Naive thymus-derived CD8-positive, alpha-beta T cell (primary cell): Measurements from ENCODE around the gene OGFR. TPM values are rescaled to one million over a fixed set of nuclear protein-coding genes. Genes with fewer than 3 reads are reported as not detected.

Experiments used
- ATAC-seq, 2 donors: fragments of 150-1000 bp; cut with Tn5 transposase in 1 of 2; sonication (Bioruptor Pico), chemical (Tn5 transposase) in 1 of 2; 1 replicate in 1 of 2; 2 replicates in 1 of 2; pipeline ENCODE4 v1.10.0; 2021; ENCODE audit warnings: mild to moderate bottlenecking in 2 of 2, moderate library complexity in 2 of 2
- POLR2A ChIA-PET: fragments of 350-600 bp; sonication (Branson Sonifier 250); formaldehyde crosslinking; loops from one replicate; lab custom pipeline; 2021; ENCODE audit warnings: antibody characterized with exemption; lab: Charles Lee
- DNase-seq, 10 donors: peaks; one replicate each; pipeline versions ENCODE4 v3.0.0 to v3.0.0-alpha.2; 2020 to 2022
- H3K27ac Mint-ChIP-seq, 10 donors: one replicate each; pipeline ENCODE4 v1.8.0; 2020 to 2022; ENCODE audit warnings: mild to moderate bottlenecking in 10 of 10, mixed read lengths in 10 of 10, moderate library complexity in 4 of 10, inconsistent platforms in 1 of 10
- H3K27me3 Mint-ChIP-seq, 5 donors: one replicate each; pipeline ENCODE4 v1.8.0; 2021 to 2022; ENCODE audit warnings: mixed read lengths in 5 of 5
- H3K36me3 Mint-ChIP-seq, 3 donors: one replicate each; pipeline ENCODE4 v1.8.0; 2020 to 2022; ENCODE audit warnings: mixed read lengths in 3 of 3, mild to moderate bottlenecking in 2 of 3, inconsistent platforms in 1 of 3
- H3K4me1 Mint-ChIP-seq, 4 donors: one replicate each; pipeline ENCODE4 v1.8.0; 2021 to 2022; ENCODE audit warnings: mixed read lengths in 4 of 4
- H3K4me3 Mint-ChIP-seq, 10 donors: one replicate each; pipeline ENCODE4 v1.8.0; 2020 to 2022; ENCODE audit warnings: mild to moderate bottlenecking in 10 of 10, mixed read lengths in 10 of 10, moderate library complexity in 6 of 10, inconsistent platforms in 1 of 10
- H3K9me3 Mint-ChIP-seq, 9 donors: one replicate each; pipeline ENCODE4 v1.8.0; 2020 to 2022; ENCODE audit warnings: mixed read lengths in 9 of 9, mild to moderate bottlenecking in 3 of 9, inconsistent platforms in 1 of 9, moderate library complexity in 1 of 9
- polyA plus RNA-seq, 3 donors: library from polyadenylated mRNA; unstranded; fragments of 300-500 nt; fragmentation: Illumina TruSeq; gene quantifications; one replicate each; pipeline ENCODE4 v1.2.3, GENCODE V29; 2021
- total RNA-seq, 8 experiments: library from RNA in 2 of 8; stranded (reverse) in 2 of 8; gene quantifications; one replicate each; pipeline ENCODE4 v1.2.3 and lab custom pipeline; 2021 to 2026

OGFR gene, protein sequence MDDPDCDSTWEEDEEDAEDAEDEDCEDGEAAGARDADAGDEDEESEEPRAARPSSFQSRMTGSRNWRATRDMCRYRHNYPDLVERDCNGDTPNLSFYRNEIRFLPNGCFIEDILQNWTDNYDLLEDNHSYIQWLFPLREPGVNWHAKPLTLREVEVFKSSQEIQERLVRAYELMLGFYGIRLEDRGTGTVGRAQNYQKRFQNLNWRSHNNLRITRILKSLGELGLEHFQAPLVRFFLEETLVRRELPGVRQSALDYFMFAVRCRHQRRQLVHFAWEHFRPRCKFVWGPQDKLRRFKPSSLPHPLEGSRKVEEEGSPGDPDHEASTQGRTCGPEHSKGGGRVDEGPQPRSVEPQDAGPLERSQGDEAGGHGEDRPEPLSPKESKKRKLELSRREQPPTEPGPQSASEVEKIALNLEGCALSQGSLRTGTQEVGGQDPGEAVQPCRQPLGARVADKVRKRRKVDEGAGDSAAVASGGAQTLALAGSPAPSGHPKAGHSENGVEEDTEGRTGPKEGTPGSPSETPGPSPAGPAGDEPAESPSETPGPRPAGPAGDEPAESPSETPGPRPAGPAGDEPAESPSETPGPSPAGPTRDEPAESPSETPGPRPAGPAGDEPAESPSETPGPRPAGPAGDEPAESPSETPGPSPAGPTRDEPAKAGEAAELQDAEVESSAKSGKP
- 10 to 100 TPM; 77.1 to 79.9 TPM for total RNA-seq
- polyA plus RNA-seq = 10 to 100 TPM; 26.5 to 58.2 (median 40.1) TPM
- 82.5 to 167 (median 122) reads per million in 6 experiments for total RNA-seq (lab: John Stamatoyannopoulos, UW)

DNA sequence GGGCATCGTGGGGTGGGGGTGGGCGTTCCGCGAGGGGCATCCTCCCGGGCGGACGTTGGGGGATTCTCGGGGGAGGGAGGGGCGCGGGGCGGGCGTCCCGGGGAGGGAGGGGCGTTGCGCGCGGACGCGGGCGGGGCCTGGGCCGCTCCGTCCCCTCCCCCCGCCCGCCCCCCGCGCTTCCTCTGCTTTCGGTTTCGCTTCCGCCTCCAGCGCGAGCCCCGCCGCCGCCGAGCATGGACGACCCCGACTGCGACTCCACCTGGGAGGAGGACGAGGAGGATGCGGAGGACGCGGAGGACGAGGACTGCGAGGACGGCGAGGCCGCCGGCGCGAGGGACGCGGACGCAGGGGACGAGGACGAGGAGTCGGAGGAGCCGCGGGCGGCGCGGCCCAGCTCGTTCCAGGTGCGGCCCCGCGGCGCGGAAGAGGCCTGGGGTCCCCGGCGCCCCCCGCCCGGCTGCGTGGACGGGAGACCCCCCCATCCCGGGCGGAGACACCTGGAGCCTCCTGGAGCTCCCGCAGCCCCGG, at the start of gene OGFR:
TSS of gene OGFR (plus strand) at position 209 of the 528 bp plus-strand sequence. CDS start at position 234, 25 bp downstream.
- ATAC-seq (peak; percentile 61 to 69), DNase-seq (peak; percentile 58 to 88 (median 73))
- Mint-ChIP-seq H3K4me3 (peak within 1 kb of the TSS; percentile 90 to 100 (median 96)), H3K9me3 (no peaks in the 10 kb centered on the region), H3K27me3 (no peaks in the 10 kb centered on the region), H3K36me3 (peaks cover 0 to 27% (median 6%) of the 10 kb centered on the region in 3 donors), H3K27ac (peak within 1 kb of the TSS; percentile 94 to 99 (median 98)), H3K4me1 (peaks cover 14 to 42% (median 30%) of the 10 kb centered on the region in 4 donors)
- POLR2A ChIA-PET = interaction anchor here (0.9 to 8.4 kb wide), 9 partner anchors 9 to 101 kb away, joined by 3 to 145 read pairs (median 4); partner anchors contain the start of genes COL9A3 and MRGBP

DNA sequence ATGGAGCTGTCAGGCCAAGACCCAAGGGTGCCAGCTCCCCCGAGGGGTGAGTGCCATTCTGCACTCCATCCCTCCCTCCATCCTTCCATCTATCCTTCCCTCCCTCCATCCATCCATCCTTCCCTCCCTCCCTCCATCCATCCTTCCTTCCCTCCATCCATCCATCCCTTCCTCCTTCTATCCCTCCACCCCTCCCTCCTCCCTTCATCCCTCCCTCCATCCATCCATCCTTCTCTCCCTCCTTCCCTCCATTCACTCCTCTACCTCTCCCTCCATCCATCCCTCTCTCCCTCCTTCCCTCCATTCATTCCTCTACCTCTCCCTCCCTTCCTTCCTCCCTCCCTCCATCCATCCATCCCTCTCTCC, 49.7 kb upstream of the OGFR start:
- POLR2A ChIA-PET = no interaction called here
- ATAC-seq = no peak
- peaks cover 0 to 11% (median 6%) of the 10 kb centered on the region in 5 donors for H3K27me3 Mint-ChIP-seq
- peaks cover 0 to 7% (median 5%) of the 10 kb centered on the region in 4 donors for H3K4me1 Mint-ChIP-seq
- DNase-seq = no peak
- no peak overlapping the region for H3K4me3 Mint-ChIP-seq
- no peaks in the 10 kb centered on the region for H3K9me3 Mint-ChIP-seq
- H3K36me3 Mint-ChIP-seq = no peaks in the 10 kb centered on the region
- no peak overlapping the region for H3K27ac Mint-ChIP-seq

DNA sequence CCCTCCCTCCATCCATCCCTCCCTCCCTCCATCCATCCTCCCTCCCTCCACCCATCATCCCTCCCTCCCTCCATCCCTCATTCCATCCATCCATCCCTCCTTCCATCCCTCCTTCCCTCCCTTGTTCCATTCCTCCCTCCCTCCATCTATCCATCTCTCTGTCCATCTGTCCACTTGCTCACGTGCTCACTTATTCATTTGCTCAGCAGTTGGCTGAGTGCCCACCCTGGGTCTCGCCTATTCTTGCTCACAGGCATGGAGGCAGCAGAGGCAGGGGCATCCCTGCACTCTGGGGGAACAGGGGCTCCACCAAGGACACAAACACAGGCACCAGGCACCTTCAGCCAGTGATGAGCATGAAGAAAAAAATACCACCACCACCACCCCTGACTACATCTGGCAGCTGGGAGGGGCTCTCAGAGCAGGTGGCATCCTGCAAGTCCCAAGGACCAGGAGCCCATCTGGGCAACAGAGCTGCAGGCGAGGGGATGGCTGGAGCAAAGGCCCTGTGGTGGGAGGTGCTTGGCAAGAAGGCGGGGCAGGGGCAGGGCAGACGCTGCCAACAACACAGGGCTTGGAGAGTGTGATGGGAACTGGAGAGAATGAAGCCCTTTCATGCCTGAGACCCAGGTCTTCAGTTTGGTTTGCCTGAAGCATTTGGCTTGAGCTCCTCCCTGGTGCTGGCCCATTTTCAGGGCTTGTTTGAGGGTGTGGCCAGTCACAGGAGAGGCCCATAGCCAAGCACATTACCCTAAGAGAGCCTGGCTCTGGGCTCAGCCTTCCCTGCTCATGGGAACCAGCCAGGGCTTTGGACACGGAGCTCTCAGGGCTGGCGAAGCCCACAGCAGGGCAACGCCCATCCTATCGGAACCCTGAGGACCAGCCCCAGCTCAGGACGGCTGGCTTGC, 48.6 kb upstream of the OGFR start:
- Mint-ChIP-seq H3K27ac (no peak overlapping the region), H3K4me3 (no peak overlapping the region), H3K4me1 (peaks cover 0 to 7% (median 6%) of the 10 kb centered on the region in 4 donors), H3K36me3 (no peaks in the 10 kb centered on the region), H3K27me3 (peaks cover 0 to 11% (median 6%) of the 10 kb centered on the region in 5 donors), H3K9me3 (no peaks in the 10 kb centered on the region)
- ATAC-seq = no peak
- peak in 2 of 10 donors; percentile 0 to 47 for DNase-seq
- POLR2A ChIA-PET = no interaction called here

DNA sequence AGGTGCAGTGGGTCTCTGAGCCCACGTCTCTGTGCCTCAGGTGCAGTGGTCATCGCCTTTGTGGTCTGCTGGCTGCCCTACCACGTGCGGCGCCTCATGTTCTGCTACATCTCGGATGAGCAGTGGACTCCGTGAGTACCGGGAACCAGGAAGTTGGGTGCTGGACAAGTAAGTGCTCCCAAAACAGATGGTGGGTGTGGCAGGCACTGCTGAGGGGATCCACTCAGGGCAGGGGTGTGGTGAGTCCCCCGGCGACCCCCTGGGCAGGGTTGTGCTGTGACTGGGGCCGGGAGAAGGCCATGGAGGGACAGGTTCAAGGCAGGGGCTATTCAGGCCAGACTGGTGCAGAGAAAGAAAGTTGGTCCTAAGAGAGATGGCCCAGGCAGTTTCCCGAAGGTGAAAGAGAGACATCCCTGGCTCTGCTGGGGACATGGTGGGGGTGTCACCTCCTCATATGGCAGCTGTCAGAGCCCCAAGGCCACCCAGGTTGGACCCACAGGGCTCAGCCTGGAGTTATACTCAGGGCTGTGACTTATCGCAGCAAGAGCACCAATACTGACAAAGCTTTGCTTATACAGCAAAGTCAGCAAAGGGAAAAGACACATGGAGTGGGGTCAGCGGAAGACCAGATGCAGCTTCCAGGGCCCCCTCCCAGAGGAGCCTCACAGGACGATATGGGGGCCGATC, 46.3 kb upstream of the OGFR start:
- peak overlapping the region in 1 of 10 donors; percentile 11 for H3K27ac Mint-ChIP-seq
- no peak for DNase-seq
- POLR2A ChIA-PET = interaction anchor here (0.5 to 1.4 kb wide), 2 partner anchors 8 to 36 kb away, joined by 4 to 7 read pairs; no protein-coding TSS in a partner anchor
- peaks cover 0 to 7% (median 6%) of the 10 kb centered on the region in 5 donors for H3K27me3 Mint-ChIP-seq
- no peaks in the 10 kb centered on the region for H3K9me3 Mint-ChIP-seq
- no peak for ATAC-seq
- no peak overlapping the region for H3K4me3 Mint-ChIP-seq
- peaks cover 0 to 5% (median 0%) of the 10 kb centered on the region in 4 donors for H3K4me1 Mint-ChIP-seq
- H3K36me3 Mint-ChIP-seq = no peaks in the 10 kb centered on the region

DNA sequence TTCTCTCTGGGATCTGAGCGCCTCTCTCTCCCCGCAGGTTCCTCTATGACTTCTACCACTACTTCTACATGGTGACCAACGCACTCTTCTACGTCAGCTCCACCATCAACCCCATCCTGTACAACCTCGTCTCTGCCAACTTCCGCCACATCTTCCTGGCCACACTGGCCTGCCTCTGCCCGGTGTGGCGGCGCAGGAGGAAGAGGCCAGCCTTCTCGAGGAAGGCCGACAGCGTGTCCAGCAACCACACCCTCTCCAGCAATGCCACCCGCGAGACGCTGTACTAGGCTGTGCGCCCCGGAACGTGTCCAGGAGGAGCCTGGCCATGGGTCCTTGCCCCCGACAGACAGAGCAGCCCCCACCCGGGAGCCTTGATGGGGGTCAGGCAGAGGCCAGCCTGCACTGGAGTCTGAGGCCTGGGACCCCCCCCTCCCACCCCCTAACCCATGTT, 44.6 kb upstream of the OGFR start:
- Mint-ChIP-seq H3K27ac (peak overlapping the region in 2 of 10 donors; percentile 43 to 73), H3K9me3 (no peaks in the 10 kb centered on the region), H3K27me3 (peaks cover 0 to 6% (median 2%) of the 10 kb centered on the region in 5 donors), H3K4me3 (no peak overlapping the region), H3K36me3 (no peaks in the 10 kb centered on the region), H3K4me1 (peaks cover 0 to 5% (median under 1%) of the 10 kb centered on the region in 4 donors)
- ATAC-seq = no peak
- POLR2A ChIA-PET = no interaction called here
- DNase-seq = peak in 1 of 10 donors; percentile 28

DNA sequence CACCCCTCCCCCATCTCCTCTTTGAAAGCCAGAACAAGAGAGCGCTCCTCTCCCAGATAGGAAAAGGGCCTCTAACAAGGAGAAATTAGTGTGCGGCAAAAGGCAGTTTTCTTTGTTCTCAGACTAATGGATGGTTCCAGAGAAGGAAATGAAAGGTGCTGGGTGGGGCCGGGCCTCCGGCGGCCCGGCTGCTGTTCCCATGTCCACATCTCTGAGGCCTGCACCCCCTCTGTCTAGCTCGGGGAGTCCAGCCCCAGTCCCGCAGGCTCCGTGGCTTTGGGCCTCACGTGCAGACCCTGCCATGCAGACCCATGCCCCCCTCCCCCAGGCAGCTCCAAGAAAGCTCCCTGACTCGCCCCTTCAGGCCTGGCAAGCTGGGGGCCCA, 44.2 kb upstream of the OGFR start:
- Mint-ChIP-seq H3K4me3 (no peak overlapping the region), H3K27me3 (peaks cover 0 to 6% (median 2%) of the 10 kb centered on the region in 5 donors), H3K36me3 (no peaks in the 10 kb centered on the region), H3K27ac (no peak overlapping the region), H3K4me1 (peaks cover 0 to 6% (median 3%) of the 10 kb centered on the region in 4 donors), H3K9me3 (no peaks in the 10 kb centered on the region)
- POLR2A ChIA-PET = no interaction called here
- ATAC-seq = no peak
- peak in 1 of 10 donors; percentile 58 for DNase-seq

DNA sequence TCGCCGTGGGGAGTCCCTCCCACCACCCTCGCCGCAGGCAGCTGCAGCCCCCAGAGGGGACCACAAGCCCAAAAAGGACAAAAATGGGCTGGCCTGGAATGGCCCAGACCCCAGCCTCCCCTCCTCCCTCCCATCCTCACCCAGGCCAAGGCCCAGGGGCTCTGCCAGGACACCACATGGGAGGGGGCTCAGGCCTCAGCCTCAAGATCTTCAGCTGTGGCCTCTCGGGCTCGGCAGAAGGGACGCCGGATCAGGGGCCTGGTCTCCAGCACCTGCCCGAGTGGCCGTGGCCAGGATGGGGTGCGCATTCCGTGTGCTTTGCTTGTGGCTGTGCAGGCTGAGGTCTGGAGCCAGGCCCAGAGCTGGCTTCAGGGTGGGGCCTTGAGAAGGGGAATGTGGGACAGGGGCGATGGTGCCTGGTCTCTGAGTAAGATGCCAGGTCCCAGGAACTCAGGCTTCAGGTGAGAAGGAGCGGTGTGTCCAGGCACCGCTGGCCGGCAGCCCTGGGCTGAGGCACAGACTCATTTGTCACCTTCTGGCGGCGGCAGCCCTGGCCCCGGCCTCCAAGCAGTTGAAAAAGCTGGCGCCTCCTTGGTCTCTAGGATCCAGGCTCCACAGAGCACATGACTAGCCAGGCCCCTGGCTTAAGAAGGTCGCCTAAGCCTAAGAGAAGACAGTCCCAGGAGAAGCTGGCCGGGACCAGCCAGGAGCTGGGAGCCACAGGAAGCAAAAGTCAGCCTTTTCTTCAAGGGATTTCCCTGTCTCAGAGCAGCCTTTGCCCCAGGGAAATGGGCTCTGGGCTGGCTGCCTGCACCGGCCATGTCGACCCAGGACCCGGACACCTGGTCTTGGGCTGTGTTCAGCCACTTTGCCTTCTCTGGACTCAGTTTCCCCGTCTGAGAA, 43.5 kb upstream of the OGFR start:
- peaks cover 0 to 6% (median 0%) of the 10 kb centered on the region in 5 donors for H3K27me3 Mint-ChIP-seq
- H3K9me3 Mint-ChIP-seq = no peaks in the 10 kb centered on the region
- ATAC-seq = no peak
- H3K27ac Mint-ChIP-seq = no peak overlapping the region
- H3K4me3 Mint-ChIP-seq = no peak overlapping the region
- H3K4me1 Mint-ChIP-seq = peaks cover 0 to 6% (median 2%) of the 10 kb centered on the region in 4 donors
- H3K36me3 Mint-ChIP-seq = no peaks in the 10 kb centered on the region
- DNase-seq = peak in 1 of 10 donors; percentile 21
- POLR2A ChIA-PET = no interaction called here

DNA sequence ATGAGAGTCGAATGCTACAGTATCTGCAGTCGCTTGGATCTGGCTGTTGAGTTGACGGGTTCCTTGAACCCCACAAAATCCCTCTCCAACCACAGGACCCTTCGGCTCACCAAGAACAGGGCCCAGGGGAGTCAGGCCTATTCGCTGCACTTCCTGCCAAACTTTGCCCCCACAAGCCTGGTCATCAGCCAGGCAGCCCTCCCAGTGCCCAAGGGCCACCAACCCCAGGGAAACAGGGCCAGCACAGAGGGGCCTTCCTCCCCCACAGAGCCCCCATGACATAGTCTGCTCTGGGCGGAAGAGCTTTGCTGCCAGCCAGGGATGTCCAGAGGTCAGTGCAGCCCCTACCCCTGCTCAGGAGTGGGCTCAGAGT, 42.9 kb upstream of the OGFR start:
- peak in 1 of 10 donors; percentile 37 for DNase-seq
- POLR2A ChIA-PET = no interaction called here
- Mint-ChIP-seq H3K27me3 (peaks cover 0 to 6% (median 0%) of the 10 kb centered on the region in 5 donors), H3K4me3 (no peak overlapping the region), H3K36me3 (no peaks in the 10 kb centered on the region), H3K4me1 (peaks cover 0 to 6% (median 5%) of the 10 kb centered on the region in 4 donors), H3K9me3 (no peaks in the 10 kb centered on the region), H3K27ac (no peak overlapping the region)
- ATAC-seq = no peak

DNA sequence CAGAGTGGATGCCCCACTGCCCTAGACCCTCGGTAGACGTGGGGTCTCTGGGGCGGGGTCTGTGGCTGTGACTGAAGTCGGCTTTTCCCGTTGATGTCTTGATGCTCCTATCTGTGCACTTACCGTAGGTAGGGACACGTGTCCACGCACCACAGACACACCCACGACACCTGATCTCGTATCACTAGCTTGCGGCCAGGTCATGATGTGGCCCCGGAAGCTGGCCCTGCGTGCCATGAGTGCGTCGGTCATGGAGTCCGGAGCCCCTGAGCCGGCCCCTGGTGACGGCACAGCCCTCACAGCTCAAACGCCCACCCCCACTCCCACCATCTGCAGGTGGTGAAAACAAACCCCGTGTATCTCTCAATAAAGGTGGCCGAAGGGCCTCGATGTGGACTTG, 42.3 kb upstream of the OGFR start:
- POLR2A ChIA-PET = no interaction called here
- ATAC-seq (no peak), DNase-seq (peak in 1 of 10 donors; percentile 52)
- H3K36me3 Mint-ChIP-seq = no peaks in the 10 kb centered on the region
- H3K27ac Mint-ChIP-seq = no peak overlapping the region
- peaks cover 3 to 12% (median 8%) of the 10 kb centered on the region in 4 donors for H3K4me1 Mint-ChIP-seq
- no peaks in the 10 kb centered on the region for H3K27me3 Mint-ChIP-seq
- H3K9me3 Mint-ChIP-seq = no peaks in the 10 kb centered on the region
- H3K4me3 Mint-ChIP-seq = peak overlapping the region in 1 of 10 donors; percentile 33

DNA sequence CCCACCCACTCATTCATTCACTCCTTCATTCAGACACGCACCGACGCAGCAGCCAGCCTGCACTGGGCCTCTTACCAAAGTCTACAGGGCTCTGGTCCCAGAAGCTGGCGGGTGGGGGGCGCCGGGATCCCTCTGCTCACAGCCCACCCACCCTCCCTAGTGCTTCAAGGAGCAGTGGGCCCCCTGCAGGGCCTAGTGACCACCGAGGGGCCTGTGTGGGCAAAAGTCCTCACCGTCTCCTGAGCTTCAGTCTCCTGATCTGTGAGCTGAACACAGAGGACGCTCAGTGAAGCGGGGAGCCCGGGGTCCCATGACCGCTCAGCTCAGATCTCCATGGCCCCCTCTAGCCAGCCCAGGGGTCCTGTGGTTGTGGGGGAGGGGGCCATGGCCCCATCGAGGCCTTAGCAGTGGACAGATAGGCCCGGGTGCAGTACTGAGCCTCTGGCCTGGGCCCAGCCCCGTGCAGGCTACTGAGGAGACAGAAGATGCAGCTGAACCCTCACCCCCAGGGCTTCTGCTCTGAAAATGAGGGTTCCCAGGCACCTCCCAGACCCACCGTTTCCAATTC, 41.8 kb upstream of the OGFR start:
- H3K27ac Mint-ChIP-seq = peak overlapping the region in 1 of 10 donors; percentile 82
- H3K36me3 Mint-ChIP-seq = no peaks in the 10 kb centered on the region
- no peaks in the 10 kb centered on the region for H3K27me3 Mint-ChIP-seq

More for the DNA sequence above, 41.8 kb upstream of the OGFR start:
- no peak for ATAC-seq
- Mint-ChIP-seq H3K4me1 (peaks cover 4 to 17% (median 11%) of the 10 kb centered on the region in 4 donors), H3K4me3 (no peak overlapping the region), H3K9me3 (no peaks in the 10 kb centered on the region)
- DNase-seq = peak in 1 of 10 donors; percentile 31
- POLR2A ChIA-PET = no interaction called here
